Prostate gland (tissue), 2 donors: Measurements from ENCODE around the gene KCNN2.

Source experiments
- CTCF ChIP-seq, 4 experiments: fragments of 200-600 bp in 2 of 4; fragments of 450-650 bp in 2 of 4; sonication (generic) in 2 of 4; IDR thresholded peaks; 1 replicate in 3 of 4; 2 replicates in 1 of 4; pipeline ENCODE4 v1.5.1; 2016 to 2019; ENCODE audit warnings: antibody characterized with exemption in 4 of 4, mild to moderate bottlenecking in 2 of 4, moderate library complexity in 2 of 4
- POLR2A ChIP-seq: fragments of 450-650 bp; IDR thresholded peaks from one replicate; pipeline ENCODE4 v1.6.1; 2016; ENCODE audit warnings: antibody characterized with exemption, mild to moderate bottlenecking
- POLR2AphosphoS5 ChIP-seq: sonication (generic); formaldehyde crosslinking; IDR thresholded peaks from one replicate; pipeline ENCODE4 v1.6.1; 2017; ENCODE audit warnings: antibody characterized with exemption

- TF ChIP-seq CTCF (IDR thresholded peaks at IDR 0.05) (no peak), POLR2A (no peak), POLR2AphosphoS5 (no peak)
Observed at GRCh38 chr5:114408847-114409246, 47.0 kb downstream of the KCNN2 start.
